ENCODE data around the gene GDF7. TPM values are rescaled to one million over a fixed set of nuclear protein-coding genes. Genes with fewer than 3 reads are reported as not detected.

The GDF7 gene
- total and polyA plus RNA-seq, 4 donors = 0.89 to 7.2 (median 3.3) TPM

GRCh38 chr2:20643060-20643459, 23.9 kb upstream of the GDF7 start:
- Histone ChIP-seq H3K9ac (ENCODE audit: low read depth in 1 of 2, low read length in 2 of 2) (no peak overlapping the region), H3K27me3 (ENCODE audit: control insufficient read depth in 4 of 4, insufficient read depth in 4 of 4, low read length in 3 of 4) (no peaks in the 10 kb centered on the region), H3K9me3 (ENCODE audit: control insufficient read depth in 4 of 4, low read length in 3 of 4) (no peaks in the 10 kb centered on the region), H3K4me1 (ENCODE audit: control insufficient read depth in 4 of 4, insufficient read depth in 4 of 4, low read length in 3 of 4) (peaks cover 2 to 9% (median 5%) of the 10 kb centered on the region in 4 donors), H3K4me3 (ENCODE audit: low read depth in 1 of 3, low read length in 3 of 3) (no peak overlapping the region), H3K27ac (ENCODE audit: low read depth in 1 of 2, low read length in 2 of 2) (no peak overlapping the region), H3K36me3 (ENCODE audit: control insufficient read depth in 4 of 4, insufficient read depth in 3 of 4, low read depth in 1 of 4, low read length in 3 of 4) (peaks cover 0 to 11% (median 6%) of the 10 kb centered on the region in 4 donors)
- TF ChIP-seq, protein P1, sequence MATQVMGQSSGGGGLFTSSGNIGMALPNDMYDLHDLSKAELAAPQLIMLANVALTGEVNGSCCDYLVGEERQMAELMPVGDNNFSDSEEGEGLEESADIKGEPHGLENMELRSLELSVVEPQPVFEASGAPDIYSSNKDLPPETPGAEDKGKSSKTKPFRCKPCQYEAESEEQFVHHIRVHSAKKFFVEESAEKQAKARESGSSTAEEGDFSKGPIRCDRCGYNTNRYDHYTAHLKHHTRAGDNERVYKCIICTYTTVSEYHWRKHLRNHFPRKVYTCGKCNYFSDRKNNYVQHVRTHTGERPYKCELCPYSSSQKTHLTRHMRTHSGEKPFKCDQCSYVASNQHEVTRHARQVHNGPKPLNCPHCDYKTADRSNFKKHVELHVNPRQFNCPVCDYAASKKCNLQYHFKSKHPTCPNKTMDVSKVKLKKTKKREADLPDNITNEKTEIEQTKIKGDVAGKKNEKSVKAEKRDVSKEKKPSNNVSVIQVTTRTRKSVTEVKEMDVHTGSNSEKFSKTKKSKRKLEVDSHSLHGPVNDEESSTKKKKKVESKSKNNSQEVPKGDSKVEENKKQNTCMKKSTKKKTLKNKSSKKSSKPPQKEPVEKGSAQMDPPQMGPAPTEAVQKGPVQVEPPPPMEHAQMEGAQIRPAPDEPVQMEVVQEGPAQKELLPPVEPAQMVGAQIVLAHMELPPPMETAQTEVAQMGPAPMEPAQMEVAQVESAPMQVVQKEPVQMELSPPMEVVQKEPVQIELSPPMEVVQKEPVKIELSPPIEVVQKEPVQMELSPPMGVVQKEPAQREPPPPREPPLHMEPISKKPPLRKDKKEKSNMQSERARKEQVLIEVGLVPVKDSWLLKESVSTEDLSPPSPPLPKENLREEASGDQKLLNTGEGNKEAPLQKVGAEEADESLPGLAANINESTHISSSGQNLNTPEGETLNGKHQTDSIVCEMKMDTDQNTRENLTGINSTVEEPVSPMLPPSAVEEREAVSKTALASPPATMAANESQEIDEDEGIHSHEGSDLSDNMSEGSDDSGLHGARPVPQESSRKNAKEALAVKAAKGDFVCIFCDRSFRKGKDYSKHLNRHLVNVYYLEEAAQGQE (IDR thresholded peaks at IDR 0.05) = no peak
- TF ChIP-seq FOXA1 (IDR thresholded peaks at IDR 0.05) (no peak), RXRA (IDR thresholded peaks at IDR 0.05) (no peak), YY1 (IDR thresholded peaks at IDR 0.05) (no peak), JUND (IDR thresholded peaks at IDR 0.05) (no peak)
- DNase-seq (ENCODE audit: low spot score) = no peak
- WGBS = 96% methylated on average over 7 of the region's 7 CpGs

DNA sequence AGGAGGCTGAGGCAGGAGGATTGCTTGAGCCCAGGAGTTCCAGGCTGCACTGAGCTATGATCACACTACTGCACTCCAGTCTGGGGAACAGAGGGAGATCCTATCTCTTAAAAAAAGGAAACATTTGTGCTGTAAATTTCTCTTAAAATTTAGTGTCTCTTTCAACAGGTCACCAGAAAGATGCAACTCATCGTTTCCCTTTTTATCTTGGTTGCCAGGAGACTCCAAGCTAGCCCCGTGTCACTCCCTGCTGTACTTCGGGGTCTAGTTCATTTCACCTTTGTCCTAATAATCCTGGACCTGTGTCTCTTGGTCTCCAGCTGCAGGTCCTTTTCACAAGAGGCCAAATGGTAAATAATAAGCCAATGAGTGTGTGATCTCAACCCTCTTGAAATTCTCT, 23.1 kb upstream of the GDF7 start:
- no peak overlapping the region for H3K27ac ChIP-seq (ENCODE audit: low read depth in 1 of 2, low read length in 2 of 2)
- WGBS = 69% methylated on average over 3 of the region's 3 CpGs
- H3K27me3 ChIP-seq (ENCODE audit: control insufficient read depth in 4 of 4, insufficient read depth in 4 of 4, low read length in 3 of 4) = no peaks in the 10 kb centered on the region
- TF ChIP-seq FOXA2 (IDR thresholded peaks at IDR 0.05) = no peak
- no peak for TF ChIP-seq JUND (IDR thresholded peaks at IDR 0.05)
- no peak for TF ChIP-seq YY1 (IDR thresholded peaks at IDR 0.05)
- TF ChIP-seq HNF4A (conservative IDR thresholded peaks at IDR 0.05) = no peak
- no peak for TF ChIP-seq RAD21 (IDR thresholded peaks at IDR 0.05)
- no peak for DNase-seq (ENCODE audit: low spot score)
- H3K4me1 ChIP-seq (ENCODE audit: control insufficient read depth in 4 of 4, insufficient read depth in 4 of 4, low read length in 3 of 4) = peaks cover 6 to 16% (median 13%) of the 10 kb centered on the region in 4 donors
- no peak overlapping the region for H3K9ac ChIP-seq (ENCODE audit: low read depth in 1 of 2, low read length in 2 of 2)
- H3K4me3 ChIP-seq (ENCODE audit: low read depth in 1 of 3, low read length in 3 of 3) = no peak overlapping the region
- H3K9me3 ChIP-seq (ENCODE audit: control insufficient read depth in 4 of 4, low read length in 3 of 4) = no peaks in the 10 kb centered on the region
- H3K36me3 ChIP-seq (ENCODE audit: control insufficient read depth in 4 of 4, insufficient read depth in 3 of 4, low read depth in 1 of 4, low read length in 3 of 4) = peaks cover 0 to 11% (median 6%) of the 10 kb centered on the region in 4 donors

GRCh38 chr2:20645301-20645701, 21.6 kb upstream of the GDF7 start:
- Histone ChIP-seq H3K4me1 (ENCODE audit: control insufficient read depth in 4 of 4, insufficient read depth in 4 of 4, low read length in 3 of 4) (peaks cover 8 to 31% (median 24%) of the 10 kb centered on the region in 4 donors), H3K27ac (ENCODE audit: low read depth in 1 of 2, low read length in 2 of 2) (no peak overlapping the region), H3K9me3 (ENCODE audit: control insufficient read depth in 4 of 4, low read length in 3 of 4) (no peaks in the 10 kb centered on the region), H3K4me3 (ENCODE audit: low read depth in 1 of 3, low read length in 3 of 3) (no peak overlapping the region), H3K27me3 (ENCODE audit: control insufficient read depth in 4 of 4, insufficient read depth in 4 of 4, low read length in 3 of 4) (no peaks in the 10 kb centered on the region), H3K9ac (ENCODE audit: low read depth in 1 of 2, low read length in 2 of 2) (no peak overlapping the region), H3K36me3 (ENCODE audit: control insufficient read depth in 4 of 4, insufficient read depth in 3 of 4, low read depth in 1 of 4, low read length in 3 of 4) (peaks cover 0 to 11% (median 6%) of the 10 kb centered on the region in 4 donors)
- TF ChIP-seq HNF4G (IDR thresholded peaks at IDR 0.05) = no peak
- 92% methylated on average over 14 of the region's 14 CpGs for WGBS
- no peak for DNase-seq (ENCODE audit: low spot score)

DNA sequence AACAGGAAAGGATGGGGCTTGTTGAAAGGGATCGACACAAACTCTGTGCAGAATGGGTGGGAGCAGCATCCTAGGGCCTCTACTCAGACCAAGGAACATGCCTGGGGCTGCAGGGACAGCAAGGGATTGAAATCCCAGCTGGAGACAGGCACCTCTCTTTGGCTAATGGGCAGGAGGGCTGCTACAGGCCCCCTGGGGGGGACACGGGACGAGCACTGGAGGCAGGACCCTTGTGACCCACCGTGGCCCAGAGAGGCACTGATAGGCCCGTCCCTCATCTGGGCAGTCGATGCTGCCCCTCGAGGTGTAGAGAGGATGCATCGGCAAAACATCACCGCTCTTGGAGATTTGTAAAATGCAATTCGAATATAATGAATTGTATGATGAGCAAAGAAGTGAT, 21.2 kb upstream of the GDF7 start:
- Histone ChIP-seq H3K36me3 (ENCODE audit: control insufficient read depth in 4 of 4, insufficient read depth in 3 of 4, low read depth in 1 of 4, low read length in 3 of 4) (peaks cover 0 to 11% (median 4%) of the 10 kb centered on the region in 4 donors), H3K27me3 (ENCODE audit: control insufficient read depth in 4 of 4, insufficient read depth in 4 of 4, low read length in 3 of 4) (no peaks in the 10 kb centered on the region), H3K9ac (ENCODE audit: low read depth in 1 of 2, low read length in 2 of 2) (no peak overlapping the region), H3K4me3 (ENCODE audit: low read depth in 1 of 3, low read length in 3 of 3) (no peak overlapping the region), H3K4me1 (ENCODE audit: control insufficient read depth in 4 of 4, insufficient read depth in 4 of 4, low read length in 3 of 4) (peaks cover 8 to 34% (median 26%) of the 10 kb centered on the region in 4 donors), H3K27ac (ENCODE audit: low read depth in 1 of 2, low read length in 2 of 2) (no peak overlapping the region), H3K9me3 (ENCODE audit: control insufficient read depth in 4 of 4, low read length in 3 of 4) (no peaks in the 10 kb centered on the region)
- no peak for DNase-seq (ENCODE audit: low spot score)
- TF ChIP-seq FOXA2 (IDR thresholded peaks at IDR 0.05) (no peak), MAX (IDR thresholded peaks at IDR 0.05) (no peak), EGR1 (IDR thresholded peaks at IDR 0.05; ENCODE audit: low read depth in 2 of 2) (no peak), RAD21 (IDR thresholded peaks at IDR 0.05) (no peak), RXRA (IDR thresholded peaks at IDR 0.05) (no peak), NR2F2 (IDR thresholded peaks at IDR 0.05) (no peak), YY1 (IDR thresholded peaks at IDR 0.05) (no peak), SP1 (IDR thresholded peaks at IDR 0.05) (no peak)
- TF ChIP-seq, protein P2, sequence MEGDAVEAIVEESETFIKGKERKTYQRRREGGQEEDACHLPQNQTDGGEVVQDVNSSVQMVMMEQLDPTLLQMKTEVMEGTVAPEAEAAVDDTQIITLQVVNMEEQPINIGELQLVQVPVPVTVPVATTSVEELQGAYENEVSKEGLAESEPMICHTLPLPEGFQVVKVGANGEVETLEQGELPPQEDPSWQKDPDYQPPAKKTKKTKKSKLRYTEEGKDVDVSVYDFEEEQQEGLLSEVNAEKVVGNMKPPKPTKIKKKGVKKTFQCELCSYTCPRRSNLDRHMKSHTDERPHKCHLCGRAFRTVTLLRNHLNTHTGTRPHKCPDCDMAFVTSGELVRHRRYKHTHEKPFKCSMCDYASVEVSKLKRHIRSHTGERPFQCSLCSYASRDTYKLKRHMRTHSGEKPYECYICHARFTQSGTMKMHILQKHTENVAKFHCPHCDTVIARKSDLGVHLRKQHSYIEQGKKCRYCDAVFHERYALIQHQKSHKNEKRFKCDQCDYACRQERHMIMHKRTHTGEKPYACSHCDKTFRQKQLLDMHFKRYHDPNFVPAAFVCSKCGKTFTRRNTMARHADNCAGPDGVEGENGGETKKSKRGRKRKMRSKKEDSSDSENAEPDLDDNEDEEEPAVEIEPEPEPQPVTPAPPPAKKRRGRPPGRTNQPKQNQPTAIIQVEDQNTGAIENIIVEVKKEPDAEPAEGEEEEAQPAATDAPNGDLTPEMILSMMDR (IDR thresholded peaks at IDR 0.05; ENCODE audit: low read depth, low read length, missing input control) = no peak
- 91% methylated on average over 10 of the region's 10 CpGs for WGBS
